Tibial artery (tissue), 4 donors: ENCODE measurements around the gene PCDH18.
"Not testable (repeated sequence)": the region's sequence is repeated elsewhere in the genome, so short reads cannot be mapped to it uniquely, and the experiment has no call there.

ENCODE experiments used
- DNase-seq, 2 donors: peaks; one replicate each; pipeline ENCODE4 v3.0.0-alpha.2; 2019
- H3K27ac ChIP-seq, 2 donors: fragments of 200-600 bp; sonication (generic) in 1 of 2; 1 replicate in 1 of 2; 2 replicates in 1 of 2; pipeline ENCODE4 v1.5.1; 2018 to 2019; ENCODE audit warnings: mild to moderate bottlenecking in 1 of 2
- H3K27me3 ChIP-seq, 2 donors: fragments of 200-600 bp; sonication (generic) in 1 of 2; one replicate each; pipeline versions ENCODE4 v1.5.1 to v1.6.0; 2016 to 2019
- H3K36me3 ChIP-seq, 3 donors: fragments of 200-600 bp; sonication (generic) in 2 of 3; one replicate each; pipeline ENCODE4 v1.5.1; 2016 to 2019; ENCODE audit warnings: mild to moderate bottlenecking in 2 of 3
- H3K4me1 ChIP-seq, 4 donors: fragments of 200-600 bp; sonication (generic) in 2 of 4; 1 replicate in 3 of 4; 2 replicates in 1 of 4; pipeline ENCODE4 v1.5.1; 2016 to 2019
- H3K4me3 ChIP-seq, 2 donors: fragments of 200-600 bp; sonication (generic) in 1 of 2; 1 replicate in 1 of 2; 2 replicates in 1 of 2; pipeline ENCODE4 v1.5.1; 2018 to 2019; ENCODE audit warnings: mild to moderate bottlenecking in 2 of 2
- H3K9me3 ChIP-seq, 3 donors: fragments of 200-600 bp; sonication (generic) in 1 of 3; one replicate each; pipeline ENCODE4 v1.5.1; 2016 to 2019
- intact Hi-C: fragments of 100-400 bp; cut with DNase I; formaldehyde crosslinking; loops from one replicate; pipeline ENCODE4 v1.15.0; 2023; ENCODE audit warnings: low total_unique reads
- TF ChIP-seq, protein P1 (sequence below), 2 experiments: fragments of 200-600 bp in 1 of 2; fragments of 450-650 bp in 1 of 2; IDR thresholded peaks; one replicate each; pipeline ENCODE4 v1.5.1; 2017 to 2019; ENCODE audit warnings: antibody characterized with exemption in 2 of 2, mild to moderate bottlenecking in 1 of 2, moderate library complexity in 1 of 2

Gene PCDH18

DNA sequence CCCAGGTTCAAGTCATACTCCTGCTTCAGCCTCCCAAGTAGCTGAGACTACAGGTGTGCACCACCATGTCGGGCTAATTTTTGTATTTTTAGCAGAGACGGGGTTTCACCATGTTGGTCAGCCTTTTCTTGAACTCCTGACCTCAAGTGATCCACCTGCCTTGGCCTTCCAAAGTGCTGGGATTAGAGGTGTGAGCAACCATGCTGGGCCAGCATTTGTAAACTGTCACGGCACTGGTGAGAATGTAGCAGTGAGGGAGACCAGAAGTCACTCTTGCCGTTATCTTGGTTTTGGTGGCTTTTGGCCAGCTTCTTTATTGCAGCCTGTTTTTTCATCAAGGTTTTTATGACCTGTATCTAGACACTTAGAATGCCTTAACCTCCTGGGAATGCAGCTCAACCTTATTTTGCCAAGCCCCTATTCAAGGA is 22.4 kb downstream of the PCDH18 start:
- Histone ChIP-seq H3K4me1 (peaks cover 0 to 37% (median 1%) of the 10 kb centered on the region in 4 donors), H3K4me3 (no peak overlapping the region), H3K27me3 (no peaks in the 10 kb centered on the region), H3K36me3 (no peaks in the 10 kb centered on the region), H3K9me3 (no peaks in the 10 kb centered on the region), H3K27ac (peak overlapping the region; percentile 5 to 52)
- no peak for DNase-seq
- intact Hi-C loops = loop anchor here (10.0 kb wide), 1 partner anchor 145 kb away; no protein-coding TSS in a partner anchor
- TF ChIP-seq, protein P1, sequence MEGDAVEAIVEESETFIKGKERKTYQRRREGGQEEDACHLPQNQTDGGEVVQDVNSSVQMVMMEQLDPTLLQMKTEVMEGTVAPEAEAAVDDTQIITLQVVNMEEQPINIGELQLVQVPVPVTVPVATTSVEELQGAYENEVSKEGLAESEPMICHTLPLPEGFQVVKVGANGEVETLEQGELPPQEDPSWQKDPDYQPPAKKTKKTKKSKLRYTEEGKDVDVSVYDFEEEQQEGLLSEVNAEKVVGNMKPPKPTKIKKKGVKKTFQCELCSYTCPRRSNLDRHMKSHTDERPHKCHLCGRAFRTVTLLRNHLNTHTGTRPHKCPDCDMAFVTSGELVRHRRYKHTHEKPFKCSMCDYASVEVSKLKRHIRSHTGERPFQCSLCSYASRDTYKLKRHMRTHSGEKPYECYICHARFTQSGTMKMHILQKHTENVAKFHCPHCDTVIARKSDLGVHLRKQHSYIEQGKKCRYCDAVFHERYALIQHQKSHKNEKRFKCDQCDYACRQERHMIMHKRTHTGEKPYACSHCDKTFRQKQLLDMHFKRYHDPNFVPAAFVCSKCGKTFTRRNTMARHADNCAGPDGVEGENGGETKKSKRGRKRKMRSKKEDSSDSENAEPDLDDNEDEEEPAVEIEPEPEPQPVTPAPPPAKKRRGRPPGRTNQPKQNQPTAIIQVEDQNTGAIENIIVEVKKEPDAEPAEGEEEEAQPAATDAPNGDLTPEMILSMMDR (IDR thresholded peaks at IDR 0.05) = no peak

DNA sequence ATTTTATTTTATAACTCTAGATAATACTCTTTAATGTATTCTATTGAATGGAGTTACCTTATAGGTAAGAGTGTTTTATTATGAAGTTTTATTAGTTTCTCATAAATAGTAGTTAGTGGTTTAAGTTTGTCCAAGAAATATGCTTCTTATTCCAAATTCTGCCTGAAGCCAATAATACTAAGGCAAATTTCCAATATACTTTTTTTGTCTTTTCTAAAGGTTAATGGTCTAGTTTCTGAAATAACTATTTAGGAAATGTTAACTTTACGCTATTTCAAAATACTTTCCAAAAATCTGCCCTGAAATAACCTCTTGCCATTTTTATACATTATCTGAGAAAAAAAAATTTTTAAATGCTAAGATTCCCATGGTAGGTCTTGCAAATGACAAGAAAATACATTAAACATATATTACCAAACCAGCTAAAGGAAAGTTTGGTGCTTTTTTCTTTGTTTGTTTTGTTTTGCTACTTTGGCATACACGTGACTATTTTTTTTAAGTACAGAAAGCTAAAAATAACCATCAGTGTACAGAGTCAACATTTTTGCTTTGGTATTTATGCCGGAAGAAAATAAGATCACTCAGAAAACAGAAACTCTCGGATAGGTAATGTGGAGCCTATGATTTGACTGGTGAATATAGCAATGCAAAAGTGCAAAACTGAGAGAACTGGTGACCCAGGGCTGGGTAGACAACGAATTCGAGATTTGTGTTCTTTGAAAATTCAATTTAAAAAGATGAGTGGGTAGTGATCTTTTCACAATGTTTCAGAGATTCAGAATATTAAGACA is 29.8 kb downstream of the PCDH18 start:
- TF ChIP-seq, protein P1 (IDR thresholded peaks at IDR 0.05) = no peak
- Histone ChIP-seq H3K9me3 (no peaks in the 10 kb centered on the region), H3K4me3 (no peak overlapping the region), H3K27ac (no peak overlapping the region), H3K36me3 (no peaks in the 10 kb centered on the region), H3K4me1 (peaks cover 0 to 9% (median 3%) of the 10 kb centered on the region in 4 donors), H3K27me3 (no peaks in the 10 kb centered on the region)
- DNase-seq = no peak
- intact Hi-C loops = no loop called here

DNA sequence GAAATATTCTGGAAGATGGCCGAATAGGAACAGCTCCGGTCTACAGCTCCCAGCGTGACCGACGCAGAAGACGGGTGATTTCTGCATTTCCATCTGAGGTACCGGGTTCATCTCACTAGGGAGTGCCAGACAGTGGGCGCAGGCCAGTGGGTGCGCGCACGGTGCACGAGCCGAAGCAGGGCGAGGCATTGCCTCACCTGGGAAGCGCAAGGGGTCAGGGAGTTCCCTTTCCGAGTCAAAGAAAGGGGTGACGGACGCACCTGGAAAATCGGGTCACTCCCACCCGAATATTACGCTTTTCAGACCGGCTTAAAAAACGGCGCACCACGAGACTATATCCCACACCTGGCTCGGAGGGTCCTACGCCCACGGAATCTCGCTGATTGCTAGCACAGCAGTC is 36.0 kb downstream of the PCDH18 start:
- DNase-seq, intact Hi-C loops, H3K9me3 ChIP-seq, H3K4me1 ChIP-seq, H3K4me3 ChIP-seq, H3K36me3 ChIP-seq, H3K27ac ChIP-seq, H3K27me3 ChIP-seq: not testable (repeated sequence)

DNA sequence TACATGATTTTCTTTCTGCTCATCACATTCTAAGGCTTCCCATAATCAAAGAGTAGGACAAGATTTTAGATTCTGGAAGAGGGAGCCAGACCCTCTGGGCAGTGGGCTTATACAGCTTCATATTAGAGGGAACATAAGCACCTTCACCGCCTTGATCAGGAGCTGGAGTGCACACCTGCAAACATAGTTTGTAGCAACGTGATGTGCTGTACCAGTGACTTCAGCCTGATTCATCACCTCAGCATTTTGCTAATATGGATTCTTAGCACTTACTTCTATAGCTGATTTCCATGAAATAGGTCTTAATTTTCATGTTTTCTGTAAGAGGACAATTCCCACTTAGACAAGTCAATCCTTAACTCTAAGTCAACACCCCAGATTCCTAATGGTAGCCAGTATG is 36.7 kb downstream of the PCDH18 start:
- no peak overlapping the region for H3K4me3 ChIP-seq
- no peaks in the 10 kb centered on the region for H3K9me3 ChIP-seq
- no peaks in the 10 kb centered on the region for H3K36me3 ChIP-seq
- no peaks in the 10 kb centered on the region for H3K4me1 ChIP-seq
- intact Hi-C loops = no loop called here
- no peak for DNase-seq
- H3K27ac ChIP-seq = no peak overlapping the region
- H3K27me3 ChIP-seq = no peaks in the 10 kb centered on the region
- TF ChIP-seq, protein P1 (IDR thresholded peaks at IDR 0.05) = no peak

DNA sequence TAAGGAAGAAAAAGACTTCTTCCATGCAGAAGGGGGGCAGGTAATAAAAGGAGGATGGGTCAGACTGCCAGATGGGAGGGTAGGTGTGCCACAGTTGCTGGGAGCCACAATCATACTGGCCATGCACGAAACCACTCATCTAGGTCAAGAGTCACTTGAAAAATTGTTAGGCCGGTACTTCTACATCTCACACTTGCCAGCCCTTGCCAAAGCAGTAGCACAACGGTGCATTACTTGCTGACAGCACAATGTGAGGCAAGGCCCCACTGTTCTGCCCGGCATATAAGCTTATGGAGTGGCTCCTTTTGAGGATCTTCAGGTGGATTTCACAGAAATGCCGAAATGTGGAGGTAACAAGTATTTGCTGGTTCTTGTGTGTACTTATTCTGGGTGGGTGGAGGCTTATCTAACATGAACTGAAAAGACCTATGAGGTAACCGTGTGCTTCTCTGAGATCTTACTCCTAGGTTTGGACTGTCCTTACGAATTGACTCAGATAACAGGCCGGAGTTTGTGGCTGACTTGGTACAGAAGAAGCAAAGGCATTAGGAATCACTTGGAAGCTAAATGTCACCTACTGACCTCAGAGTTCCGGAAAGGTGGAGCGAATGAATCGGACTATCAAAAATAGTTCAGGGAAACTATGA is 48.9 kb downstream of the PCDH18 start:
- H3K27ac ChIP-seq, H3K27me3 ChIP-seq, H3K4me1 ChIP-seq, intact Hi-C loops, H3K4me3 ChIP-seq, H3K36me3 ChIP-seq, DNase-seq, H3K9me3 ChIP-seq: not testable (repeated sequence)

DNA sequence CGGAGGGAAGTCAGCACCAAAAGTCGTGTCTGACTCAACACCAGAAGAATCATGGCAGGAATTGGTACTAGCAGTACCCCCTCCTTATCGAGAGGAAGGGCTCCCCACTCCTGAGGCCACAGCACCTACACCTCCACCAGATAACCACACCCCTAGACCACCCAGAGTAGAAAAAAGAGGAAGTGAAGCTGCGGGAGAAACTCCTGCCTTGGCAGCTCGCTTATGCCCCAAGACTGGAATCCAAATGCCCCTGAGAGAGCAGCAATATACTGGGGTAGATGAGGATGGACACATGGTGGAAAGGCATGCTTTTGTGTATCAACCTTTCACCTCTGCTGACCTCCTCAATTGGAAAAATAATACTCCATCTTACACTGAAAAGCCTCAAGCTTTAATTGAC is 52.6 kb downstream of the PCDH18 start:
- not testable (repeated sequence) for H3K4me3 ChIP-seq

DNA sequence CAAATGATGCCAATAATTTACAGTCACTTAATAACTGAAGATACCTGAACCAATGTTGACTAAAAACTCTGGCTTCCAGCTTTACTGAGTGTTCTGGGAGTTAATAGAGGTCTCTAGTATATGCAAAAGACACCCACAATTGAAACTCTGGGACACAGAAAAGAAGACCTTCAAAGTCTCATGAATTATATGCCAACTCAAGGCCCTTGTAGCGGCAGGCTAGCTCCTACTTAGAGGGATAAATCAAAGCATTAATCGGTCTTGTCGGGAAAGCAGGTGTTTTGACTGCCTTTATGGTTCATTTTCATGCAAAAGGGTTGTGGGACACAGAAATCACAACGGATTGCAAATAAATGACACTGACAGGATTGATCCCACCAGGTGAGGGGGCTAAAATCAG is 55.9 kb downstream of the PCDH18 start:
- H3K4me3 ChIP-seq = no peak overlapping the region
- H3K27ac ChIP-seq = no peak overlapping the region
- intact Hi-C loops = no loop called here

More for the DNA sequence above, 52.6 kb downstream of the PCDH18 start:
- H3K4me1 ChIP-seq, H3K36me3 ChIP-seq, H3K9me3 ChIP-seq, intact Hi-C loops, DNase-seq, H3K27me3 ChIP-seq, H3K27ac ChIP-seq: not testable (repeated sequence)

More for the DNA sequence above, 55.9 kb downstream of the PCDH18 start:
- no peaks in the 10 kb centered on the region for H3K9me3 ChIP-seq
- no peaks in the 10 kb centered on the region for H3K27me3 ChIP-seq
- H3K36me3 ChIP-seq = no peaks in the 10 kb centered on the region
- peaks cover 0 to 8% (median 0%) of the 10 kb centered on the region in 4 donors for H3K4me1 ChIP-seq
- TF ChIP-seq, protein P1 (IDR thresholded peaks at IDR 0.05) = no peak
- DNase-seq = no peak
